Measurements from ENCODE around the gene UBE2M.
"Not testable (repeated sequence)": the region's sequence is repeated elsewhere in the genome, so short reads cannot be mapped to it uniquely, and the experiment has no call there.

Gene UBE2M

DNA sequence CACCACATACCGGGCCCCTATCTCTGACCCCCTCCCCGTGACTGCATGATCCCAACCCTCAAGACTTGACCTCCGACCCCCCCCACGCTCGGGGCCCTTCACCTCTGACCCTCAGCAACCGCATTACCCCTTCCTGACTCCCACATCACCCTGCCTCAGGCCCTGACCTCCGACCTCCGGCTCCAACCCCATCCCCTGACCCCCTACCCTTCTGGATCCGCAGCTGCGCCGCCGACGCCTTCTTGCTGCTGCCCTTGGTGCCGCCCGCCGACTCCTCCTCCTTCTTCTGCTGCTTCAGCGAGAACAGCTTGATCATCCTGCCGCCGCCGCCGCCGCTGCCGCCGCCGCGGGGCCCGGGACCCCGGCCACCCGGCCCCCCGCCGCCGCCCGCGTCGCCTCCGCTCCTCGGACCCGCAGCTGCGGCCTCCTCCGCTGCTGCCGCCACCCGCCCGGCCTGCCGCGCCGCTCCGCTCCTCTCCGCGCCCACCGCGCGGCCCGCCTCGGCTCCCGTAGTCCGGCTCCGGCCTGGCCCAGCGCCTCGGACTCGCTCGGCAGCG is at the start of gene UBE2M:
UBE2M (minus strand) TSS at position 546 of the 557 bp plus-strand sequence; CDS start at position 316, 230 bp downstream.
- CTCF ChIA-PET, result interaction anchor here (4.7 kb wide), 1 partner anchor 38 kb away, joined by 25 read pairs; the partner anchor contains the start of gene ZBTB45
- POLR2A ChIA-PET, result interaction anchor here (1.2 to 1.7 kb wide), 2 partner anchors 14 to 69 kb away, joined by 4 to 6 read pairs; no protein-coding TSS in a partner anchor

DNA sequence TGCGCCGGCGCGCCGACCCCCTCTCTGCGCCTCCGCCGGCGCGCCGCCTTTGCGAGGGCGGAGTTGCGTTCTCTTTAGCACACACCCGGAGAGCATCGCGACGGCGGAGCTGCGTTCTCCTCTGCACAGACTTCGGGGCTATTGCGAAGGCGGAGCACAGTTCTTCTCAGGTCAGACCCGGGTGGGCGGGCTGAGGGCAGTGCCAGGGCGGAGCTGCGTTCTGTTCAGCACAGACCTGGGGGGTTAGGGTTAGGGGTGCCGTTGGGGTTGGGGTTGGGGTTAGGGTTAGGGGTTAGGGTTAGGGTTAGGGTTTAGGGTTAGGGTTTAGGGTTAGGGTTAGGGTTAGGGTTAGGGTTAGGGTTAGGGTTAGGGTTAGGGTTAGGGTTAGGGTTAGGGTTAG is 48.8 kb upstream of the UBE2M start:
- CTCF ChIA-PET; POLR2A ChIA-PET; DNase-seq (ENCODE audit: extremely low spot score): not testable (repeated sequence)

More for the DNA sequence above, at the start of gene UBE2M:
- TF ChIP-seq, protein P1, sequence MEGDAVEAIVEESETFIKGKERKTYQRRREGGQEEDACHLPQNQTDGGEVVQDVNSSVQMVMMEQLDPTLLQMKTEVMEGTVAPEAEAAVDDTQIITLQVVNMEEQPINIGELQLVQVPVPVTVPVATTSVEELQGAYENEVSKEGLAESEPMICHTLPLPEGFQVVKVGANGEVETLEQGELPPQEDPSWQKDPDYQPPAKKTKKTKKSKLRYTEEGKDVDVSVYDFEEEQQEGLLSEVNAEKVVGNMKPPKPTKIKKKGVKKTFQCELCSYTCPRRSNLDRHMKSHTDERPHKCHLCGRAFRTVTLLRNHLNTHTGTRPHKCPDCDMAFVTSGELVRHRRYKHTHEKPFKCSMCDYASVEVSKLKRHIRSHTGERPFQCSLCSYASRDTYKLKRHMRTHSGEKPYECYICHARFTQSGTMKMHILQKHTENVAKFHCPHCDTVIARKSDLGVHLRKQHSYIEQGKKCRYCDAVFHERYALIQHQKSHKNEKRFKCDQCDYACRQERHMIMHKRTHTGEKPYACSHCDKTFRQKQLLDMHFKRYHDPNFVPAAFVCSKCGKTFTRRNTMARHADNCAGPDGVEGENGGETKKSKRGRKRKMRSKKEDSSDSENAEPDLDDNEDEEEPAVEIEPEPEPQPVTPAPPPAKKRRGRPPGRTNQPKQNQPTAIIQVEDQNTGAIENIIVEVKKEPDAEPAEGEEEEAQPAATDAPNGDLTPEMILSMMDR (IDR thresholded peaks at IDR 0.05; ENCODE audit: control extremely low read depth, extremely low read depth, low read depth, missing control alignments), result no peak
- no peak for DNase-seq (ENCODE audit: extremely low spot score)

DNA sequence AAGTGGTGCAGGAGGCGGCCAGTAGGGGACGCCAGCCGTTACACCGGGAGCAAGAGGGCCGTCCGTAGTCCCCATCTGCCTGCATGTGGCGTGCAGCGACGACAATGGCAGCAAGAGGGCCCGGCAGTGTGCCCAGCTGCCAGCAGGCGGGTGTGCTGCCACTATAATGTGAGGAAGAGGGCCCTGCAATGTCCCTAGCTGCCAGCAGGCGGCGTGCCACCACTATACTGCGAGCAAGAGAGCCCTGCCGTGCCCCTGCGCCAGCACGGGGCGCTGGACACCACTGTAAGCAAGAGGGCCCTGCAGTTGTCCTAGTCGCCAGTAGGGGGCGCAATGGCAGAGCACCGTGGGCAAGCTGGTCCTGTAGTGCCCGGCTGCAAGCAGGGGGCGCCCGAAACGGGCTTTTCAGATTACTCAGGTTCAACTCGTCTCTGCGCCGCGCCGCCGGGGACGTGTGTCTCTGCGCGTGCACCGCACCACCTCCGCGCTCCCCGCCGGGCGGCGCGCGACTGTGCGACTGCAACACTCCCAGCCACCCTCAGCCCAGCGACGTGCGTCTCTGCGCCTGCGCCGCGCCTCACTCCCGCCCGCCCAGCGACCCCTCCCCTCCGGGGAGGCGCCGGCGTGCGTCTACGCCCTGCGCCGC is 48.0 kb upstream of the UBE2M start:
- CTCF ChIA-PET; DNase-seq (ENCODE audit: extremely low spot score); POLR2A ChIA-PET: not testable (repeated sequence)

DNA sequence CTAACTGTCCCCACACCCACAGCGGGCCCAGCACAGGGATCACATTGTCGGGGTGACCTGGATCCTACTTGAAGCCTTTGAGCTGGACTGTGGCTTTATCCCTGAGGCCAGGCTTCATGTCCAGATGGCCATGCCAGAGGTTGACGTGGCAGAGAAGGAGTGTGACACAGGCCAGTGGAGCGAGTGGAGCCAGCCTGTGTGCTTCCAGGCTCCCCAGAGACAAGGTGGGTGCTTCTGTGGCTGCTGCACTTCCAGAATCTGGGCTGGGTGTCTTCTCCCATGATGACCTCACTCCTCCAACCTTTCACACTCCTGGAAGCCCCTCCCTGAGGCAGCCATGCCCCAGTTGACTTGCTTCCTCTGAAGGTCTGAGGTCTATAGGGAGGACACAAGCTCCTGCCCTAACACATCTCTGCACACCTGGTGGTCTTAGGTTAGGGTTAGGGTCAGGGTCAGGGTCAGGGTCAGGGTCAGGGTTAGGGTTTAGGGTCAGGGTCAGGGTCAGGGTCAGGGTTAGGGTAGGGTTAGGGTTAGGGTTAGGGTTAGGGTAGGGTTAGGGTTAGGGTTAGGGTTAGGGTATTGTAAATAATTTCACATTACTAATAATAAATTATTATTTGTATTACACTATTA is 27.8 kb upstream of the UBE2M start:
- ChIA-PET POLR2A (no interaction called here), CTCF (no interaction called here)
- DNase-seq (ENCODE audit: extremely low spot score), result no peak
- TF ChIP-seq, protein P1 (IDR thresholded peaks at IDR 0.05; ENCODE audit: control extremely low read depth, extremely low read depth, low read depth, missing control alignments), result no peak

DNA sequence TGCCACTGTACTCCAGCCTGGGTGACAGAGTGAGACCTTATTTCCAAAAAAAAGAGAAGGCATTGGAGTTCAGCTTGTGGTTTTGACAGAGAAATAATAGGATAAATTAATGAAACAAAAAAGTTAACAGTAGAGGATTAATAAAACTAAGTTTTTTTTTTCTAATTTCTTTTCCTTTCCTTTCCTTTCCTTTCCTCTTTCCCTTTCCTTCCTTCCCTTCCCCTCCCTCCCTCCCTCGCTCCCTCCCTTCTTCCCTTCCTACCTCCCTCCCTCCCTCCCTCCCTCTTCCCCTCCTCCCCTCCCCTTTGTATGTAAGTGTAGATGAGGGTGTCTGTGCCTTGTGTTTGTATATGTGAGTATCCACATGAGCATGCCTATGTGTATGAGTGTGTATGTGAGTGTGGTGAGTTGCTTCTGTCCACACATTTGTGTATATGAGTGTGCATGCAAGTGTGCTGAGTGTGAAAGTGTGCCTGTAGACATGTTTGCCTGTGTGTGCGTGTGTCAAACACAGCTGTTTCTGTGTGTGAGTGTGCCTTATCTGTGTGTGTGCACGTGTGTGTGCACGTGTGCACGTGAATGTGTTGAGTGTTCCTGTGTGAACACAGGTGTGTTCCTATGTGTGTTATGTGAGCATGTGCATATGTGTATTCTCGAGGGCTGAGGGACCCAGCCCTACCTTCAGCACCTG is 27.2 kb upstream of the UBE2M start:
- no peak for DNase-seq (ENCODE audit: extremely low spot score)
- TF ChIP-seq, protein P1 (IDR thresholded peaks at IDR 0.05; ENCODE audit: control extremely low read depth, extremely low read depth, low read depth, missing control alignments), result no peak
- ChIA-PET POLR2A (no interaction called here), CTCF (interaction anchor here (0.8 kb wide), 1 partner anchor 72 kb away, joined by 3 read pairs; no protein-coding TSS in a partner anchor)

DNA sequence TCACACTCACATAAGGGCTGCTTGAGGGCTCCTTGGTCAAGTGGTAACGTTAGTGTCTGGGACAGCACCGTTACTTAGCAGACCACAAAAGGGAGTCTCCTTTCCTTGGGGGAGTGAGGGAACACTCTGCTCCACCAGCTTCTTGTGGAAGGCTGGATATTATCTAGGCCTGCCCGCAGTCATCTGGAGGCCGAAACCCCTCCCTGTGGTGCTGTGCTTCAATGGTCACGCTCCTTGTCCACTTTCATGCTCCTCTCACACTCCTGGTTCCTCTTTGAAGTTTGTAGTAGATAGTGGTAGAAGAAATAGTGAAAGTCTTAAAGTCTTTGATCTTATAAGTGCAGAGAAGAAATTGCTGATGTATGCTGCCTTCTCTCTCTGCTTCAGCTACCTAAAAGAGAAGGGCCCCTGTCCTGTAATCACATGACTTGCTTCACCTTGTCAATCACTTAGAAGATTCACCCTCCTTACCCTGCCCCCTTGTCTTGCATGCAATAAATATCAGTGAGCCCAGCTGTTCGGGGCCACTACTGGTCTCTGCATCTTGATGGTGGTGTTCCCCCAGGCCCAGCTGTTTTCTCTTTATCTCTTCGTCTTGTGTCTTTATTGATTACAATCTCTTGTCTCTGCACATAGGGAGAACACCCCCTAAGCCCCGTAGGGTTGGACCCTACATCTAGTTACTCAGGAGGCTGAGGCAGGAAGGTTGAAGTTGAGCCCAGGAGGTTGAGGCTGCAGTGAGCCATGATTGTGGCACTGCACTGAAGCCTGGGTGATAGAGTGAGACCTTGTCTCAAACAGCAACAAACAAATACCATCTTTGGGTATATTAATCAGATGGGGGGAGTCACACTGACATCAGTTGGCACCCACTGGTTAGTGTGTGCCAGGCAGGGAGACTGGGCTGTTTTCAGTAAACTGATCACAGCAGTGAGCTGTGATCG is 26.4 kb upstream of the UBE2M start:
- no peak for DNase-seq (ENCODE audit: extremely low spot score)
- ChIA-PET CTCF (interaction anchor here (0.8 kb wide), 1 partner anchor 71 kb away, joined by 3 read pairs; no protein-coding TSS in a partner anchor), POLR2A (no interaction called here)
- TF ChIP-seq, protein P1 (IDR thresholded peaks at IDR 0.05; ENCODE audit: control extremely low read depth, extremely low read depth, low read depth, missing control alignments), result no peak

DNA sequence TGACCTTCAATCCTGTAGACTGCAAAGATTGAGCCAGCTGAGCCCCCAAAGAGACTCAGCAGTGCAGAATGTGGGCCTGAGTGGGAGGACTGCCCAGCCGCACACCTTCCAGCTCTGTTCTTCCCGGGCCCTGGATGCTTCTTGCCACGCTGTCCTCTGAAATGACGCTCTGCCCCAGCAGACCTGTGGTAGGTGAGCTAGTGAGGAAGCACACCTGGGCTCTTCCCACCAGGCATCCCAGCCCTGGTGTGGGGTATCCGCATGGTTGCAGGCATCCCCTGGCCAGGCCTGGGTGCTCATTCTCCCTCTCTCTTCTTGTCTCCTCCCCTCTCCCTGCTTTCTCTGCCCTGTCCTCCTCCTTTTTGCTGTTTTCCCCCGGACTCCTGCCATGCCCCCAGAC is 24.6 kb upstream of the UBE2M start:
- POLR2A ChIA-PET, result no interaction called here
- DNase-seq (ENCODE audit: extremely low spot score), result no peak
- CTCF ChIA-PET, result interaction anchor here (1.1 kb wide), 1 partner anchor 65 kb away, joined by 3 read pairs; no protein-coding TSS in a partner anchor
- TF ChIP-seq, protein P1 (IDR thresholded peaks at IDR 0.05; ENCODE audit: control extremely low read depth, extremely low read depth, low read depth, missing control alignments), result no peak
